K562 (cell line): ENCODE measurements around the gene NBEAL1. TPM values are rescaled to one million over a fixed set of nuclear protein-coding genes. Genes with fewer than 3 reads are reported as not detected.

Source experiments
- ATAC-seq: fragments of 200-7000 bp; cut with Tn5 transposase; 3 replicates; pipeline ENCODE4 v1.9.1; 2020; ENCODE audit warnings: moderate library complexity
- BruUV-seq: library from RNA; stranded (reverse); fragments of 400-500 nt; replicated peaks from 2 replicates; lab custom pipeline; 2021; lab: Mats Ljungman, UMichigan
- CTCF ChIA-PET: fragments of 300-600 bp; formaldehyde crosslinking; extraction: SDS; loops from one replicate; lab custom pipeline; 2021; ENCODE audit warnings: low intra/inter-chr PET ratio; lab: Yijun Ruan, JAX
- POLR2A ChIA-PET: fragments of 300-600, 350-650 bp; sonication (Branson Sonifier 250); formaldehyde crosslinking; extraction: SDS; loops from one replicate; lab custom pipeline; 2021; ENCODE audit warnings: antibody characterized with exemption, inconsistent platforms; lab: Yijun Ruan, JAX
- DNase-seq, 4 experiments: peaks; one replicate each; pipeline versions ENCODE4 v3.0.0 to v3.0.0-alpha.2; 2011 to 2018; ENCODE audit warnings: low spot score in 3 of 4, mixed read lengths in 3 of 4; ENCODE audit errors: extremely low read depth in 1 of 4
- FAIRE-seq: peaks from 2 replicates; lab custom pipeline; 2011; peaks lifted over from hg19 to GRCh38; lab: Jason Lieb, UNC
- H2AFZ ChIP-seq: 2 replicates; pipeline ENCODE4 v1.6.0; 2011; ENCODE audit warnings: low read depth, low read length, control low read depth, inconsistent platforms
- H3K27ac ChIP-seq: fragments of 200-600 bp; 3 replicates; pipeline ENCODE4 v1.8.0; 2011; ENCODE audit warnings: low read depth, mild to moderate bottlenecking, control low read depth, inconsistent platforms, low read length, moderate library complexity, mixed read lengths; ENCODE audit errors: extremely low read depth
- H3K27me3 ChIP-seq, 2 experiments: fragments of 300-600 bp in 1 of 2; 2 replicates in 1 of 2; 3 replicates in 1 of 2; pipeline versions ENCODE4 v1.6.0 to v1.8.0; 2011; ENCODE audit warnings: inconsistent platforms in 2 of 2, low read length in 2 of 2, mild to moderate bottlenecking in 1 of 2, mixed read lengths in 1 of 2, moderate library complexity in 1 of 2; ENCODE audit not compliant: control insufficient read depth in 2 of 2, insufficient read depth in 2 of 2
- H3K36me3 ChIP-seq: fragments of 300-600 bp; 3 replicates; pipeline ENCODE4 v1.8.0; 2011; ENCODE audit warnings: mild to moderate bottlenecking, low read length, inconsistent platforms; ENCODE audit not compliant: control insufficient read depth, insufficient read depth
- H3K4me1 ChIP-seq, 2 experiments: fragments of 200-600 bp in 1 of 2; replicated peaks in 1 of 2; 2 replicates in 1 of 2; 3 replicates in 1 of 2; pipeline versions ENCODE4 v1.5.1 to v1.8.0; 2011; ENCODE audit warnings: inconsistent platforms in 2 of 2, low read length in 2 of 2, mild to moderate bottlenecking in 1 of 2, mixed read lengths in 1 of 2, moderate library complexity in 1 of 2; ENCODE audit not compliant: control insufficient read depth in 2 of 2, insufficient read depth in 2 of 2
- H3K4me2 ChIP-seq: 2 replicates; pipeline ENCODE4 v1.6.1; 2011; ENCODE audit warnings: low read length, control low read depth, inconsistent platforms, mixed read lengths; ENCODE audit not compliant: insufficient read depth
- H3K4me3 ChIP-seq: fragments of 200-600 bp; sonication (generic), shearing (Covaris generic); 2 replicates; pipeline ENCODE4 v1.5.1; 2016; ENCODE audit warnings: control low read depth, inconsistent platforms
- H3K79me2 ChIP-seq: fragments of 200-600 bp; 3 replicates; pipeline ENCODE4 v1.8.0; 2011; ENCODE audit warnings: low read length, inconsistent platforms; ENCODE audit not compliant: control insufficient read depth, insufficient read depth
- H3K9ac ChIP-seq, 2 experiments: 2 replicates each; pipeline versions ENCODE4 v1.6.0 to v1.6.1; 2011; ENCODE audit warnings: low read depth in 2 of 2, low read length in 2 of 2, control low read depth in 1 of 2, inconsistent platforms in 1 of 2, mild to moderate bottlenecking in 1 of 2, mixed read lengths in 1 of 2; ENCODE audit not compliant: insufficient read depth in 1 of 2
- H3K9me1 ChIP-seq: one replicate; pipeline ENCODE4 v1.6.0; 2011; ENCODE audit warnings: inconsistent platforms, mild to moderate bottlenecking, low read length, moderate library complexity; ENCODE audit not compliant: control insufficient read depth, insufficient read depth
- H3K9me3 ChIP-seq: replicated peaks from 2 replicates; pipeline ENCODE4 v1.5.1; 2011; ENCODE audit warnings: low read depth, low read length, inconsistent platforms; ENCODE audit not compliant: control insufficient read depth, insufficient read depth
- H4K20me1 ChIP-seq: replicated peaks from 2 replicates; pipeline ENCODE4 v1.6.1; 2011; ENCODE audit warnings: low read length, inconsistent platforms, mixed read lengths; ENCODE audit not compliant: control insufficient read depth, insufficient read depth
- BMI1 ChIP-seq: fragments of 150-350 bp; IDR thresholded peaks from 2 replicates; pipeline ENCODE4 v1.6.1; 2014; ENCODE audit warnings: low read length
- DMBX1 ChIP-seq: fragments of 250-450 bp; sonication (Bioruptor Pico); IDR thresholded peaks from 2 replicates; pipeline ENCODE4 v1.8.0; 2022; ENCODE audit warnings: inconsistent platforms, mild to moderate bottlenecking, moderate library complexity, borderline replicate concordance
- ELF2 ChIP-seq: fragments of 250-450 bp; sonication (Bioruptor Pico); IDR thresholded peaks from 2 replicates; pipeline ENCODE4 v1.5.0; 2021; ENCODE audit warnings: mild to moderate bottlenecking
- HLTF ChIP-seq: fragments of 450-650 bp; IDR thresholded peaks from 2 replicates; pipeline ENCODE4 v1.6.1; 2016
- KAT8 ChIP-seq: fragments of 450-650 bp; IDR thresholded peaks from 2 replicates; pipeline ENCODE4 v1.6.1; 2016; ENCODE audit warnings: low read depth, mild to moderate bottlenecking
- PTBP1 ChIP-seq: fragments of 200-400 bp; formaldehyde crosslinking; IDR thresholded peaks from 2 replicates; pipeline ENCODE4 v1.6.1; 2017; ENCODE audit warnings: low read depth, low read length
- ZNF507 ChIP-seq: conservative IDR thresholded peaks from 2 replicates; pipeline ENCODE4 v1.6.1; 2017; ENCODE audit warnings: missing genetic modification characterization, missing compliant biosample characterization
- in situ Hi-C: fragments of 300-500 bp; cut with MboI; formaldehyde crosslinking; loops from 4 replicates; pipeline ENCODE4 v1.15.0; 2018; ENCODE audit warnings: inconsistent platforms, mixed read lengths
- intact Hi-C: fragments of 100-400 bp; cut with micrococcal nuclease; formaldehyde crosslinking; loops from 2 replicates; pipeline ENCODE4 v1.14.2; 2022
- polyA plus RNA-seq, 8 experiments: library from polyadenylated mRNA; depleted of rRNA in 4 of 8; stranded (reverse) in 5 of 8; unstranded in 3 of 8; fragments of >200 nt; fragmentation: Nextera tagmentation in 2 of 8; fragmentation: Illumina TruSeq in 1 of 8; extraction: Ambion mirVana in 2 of 8; extraction: Trizol in 1 of 8; gene quantifications; 2 replicates each; pipeline versions ENCODE4 v1.2.1 to v1.2.3, GENCODE V29; 2011 to 2014; ENCODE audit warnings: inconsistent platforms in 1 of 8, missing spikeins in 1 of 8
- total RNA-seq, 7 experiments: library from RNA; depleted of rRNA in 6 of 7; stranded (reverse); fragments of >200 nt in 6 of 7; fragmentation: Illumina TruSeq in 2 of 7; extraction: Trizol in 2 of 7; gene quantifications; 2 replicates each; pipeline versions ENCODE4 v1.2.1 to v1.2.3, GENCODE V29; 2011 to 2021; ENCODE audit warnings: low replicate concordance in 1 of 7
- TF ChIP-seq, protein P1 (sequence below): fragments of 250-450 bp; sonication (Bioruptor Pico); IDR thresholded peaks from 2 replicates; pipeline ENCODE4 v1.8.0; 2021; ENCODE audit warnings: moderate library complexity, mild to moderate bottlenecking, inconsistent platforms
- TF ChIP-seq, protein P2 (sequence below): sonication (generic); formaldehyde crosslinking; IDR thresholded peaks from 2 replicates; pipeline ENCODE4 v1.8.1; 2022; ENCODE audit warnings: missing genetic modification reagents

NBEAL1 gene
- total and polyA plus RNA-seq, 9 of the 15 experiments (the other 6 are each of a cell fraction or from before 2014, with no cell fraction given) = 2.1 to 13.5 (median 7.3) TPM

- Histone ChIP-seq H3K27me3 (no peaks in the 10 kb centered on the region), H2AFZ (no peak overlapping the region), H3K4me1 (peaks cover 0 to 4% of the 10 kb centered on the region in 2 experiments; a peak in 1 of 5 replicates), H3K27ac (no peak overlapping the region), H3K9me1 (no peaks in the 10 kb centered on the region)
- BruUV-seq = no TSS peak
- in situ Hi-C loops = no loop called here
- no peak for FAIRE-seq
- ChIA-PET POLR2A (interaction anchor here (0.6 kb wide), 1 partner anchor 423 kb away, joined by 3 read pairs; no protein-coding TSS in a partner anchor), CTCF (no interaction called here)
- no peak for TF ChIP-seq HLTF
- TF ChIP-seq ZNF507 = no peak
- TF ChIP-seq, protein P1, sequence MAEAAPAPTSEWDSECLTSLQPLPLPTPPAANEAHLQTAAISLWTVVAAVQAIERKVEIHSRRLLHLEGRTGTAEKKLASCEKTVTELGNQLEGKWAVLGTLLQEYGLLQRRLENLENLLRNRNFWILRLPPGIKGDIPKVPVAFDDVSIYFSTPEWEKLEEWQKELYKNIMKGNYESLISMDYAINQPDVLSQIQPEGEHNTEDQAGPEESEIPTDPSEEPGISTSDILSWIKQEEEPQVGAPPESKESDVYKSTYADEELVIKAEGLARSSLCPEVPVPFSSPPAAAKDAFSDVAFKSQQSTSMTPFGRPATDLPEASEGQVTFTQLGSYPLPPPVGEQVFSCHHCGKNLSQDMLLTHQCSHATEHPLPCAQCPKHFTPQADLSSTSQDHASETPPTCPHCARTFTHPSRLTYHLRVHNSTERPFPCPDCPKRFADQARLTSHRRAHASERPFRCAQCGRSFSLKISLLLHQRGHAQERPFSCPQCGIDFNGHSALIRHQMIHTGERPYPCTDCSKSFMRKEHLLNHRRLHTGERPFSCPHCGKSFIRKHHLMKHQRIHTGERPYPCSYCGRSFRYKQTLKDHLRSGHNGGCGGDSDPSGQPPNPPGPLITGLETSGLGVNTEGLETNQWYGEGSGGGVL (CRISPR knock-in tag) = no peak
- no peak for TF ChIP-seq PTBP1
- TF ChIP-seq, protein P2, sequence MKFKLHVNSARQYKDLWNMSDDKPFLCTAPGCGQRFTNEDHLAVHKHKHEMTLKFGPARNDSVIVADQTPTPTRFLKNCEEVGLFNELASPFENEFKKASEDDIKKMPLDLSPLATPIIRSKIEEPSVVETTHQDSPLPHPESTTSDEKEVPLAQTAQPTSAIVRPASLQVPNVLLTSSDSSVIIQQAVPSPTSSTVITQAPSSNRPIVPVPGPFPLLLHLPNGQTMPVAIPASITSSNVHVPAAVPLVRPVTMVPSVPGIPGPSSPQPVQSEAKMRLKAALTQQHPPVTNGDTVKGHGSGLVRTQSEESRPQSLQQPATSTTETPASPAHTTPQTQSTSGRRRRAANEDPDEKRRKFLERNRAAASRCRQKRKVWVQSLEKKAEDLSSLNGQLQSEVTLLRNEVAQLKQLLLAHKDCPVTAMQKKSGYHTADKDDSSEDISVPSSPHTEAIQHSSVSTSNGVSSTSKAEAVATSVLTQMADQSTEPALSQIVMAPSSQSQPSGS = no peak
- no peak for TF ChIP-seq DMBX1 (CRISPR knock-in tag)
- TF ChIP-seq BMI1 = no peak
- TF ChIP-seq KAT8 = no peak
- TF ChIP-seq ELF2 = no peak
- TF ChIP-seq, all 486 proteins: peak for 0
- H3K4me2 ChIP-seq = no peak overlapping the region
- H3K4me3 ChIP-seq = no peak overlapping the region
- H3K36me3 ChIP-seq = 0 out of 3 replicates have a peak, but pooled peaks cover 4% of the 10 kb centered on the region
- DNase-seq (no peak), ATAC-seq (peak; percentile 21; the same call in 1 of the 3 replicates)
- no peaks in the 10 kb centered on the region for H3K79me2 ChIP-seq
- no peak overlapping the region for H3K9ac ChIP-seq
- no peaks in the 10 kb centered on the region for H3K9me3 ChIP-seq
- no peaks in the 10 kb centered on the region for H4K20me1 ChIP-seq
- intact Hi-C loops = no loop called here
Observed at GRCh38 chr2:203071148-203071547, 56.5 kb downstream of the NBEAL1 start.
